ENCODE results near the gene RAB10. TPM values are rescaled to one million over a fixed set of nuclear protein-coding genes. Genes with fewer than 3 reads are reported as not detected.

Gene RAB10
- total and polyA plus RNA-seq, 9 of the 15 experiments (the other 6 are each of a cell fraction or from before 2014, with no cell fraction given), result 25.1 to 214 (median 157) TPM

DNA sequence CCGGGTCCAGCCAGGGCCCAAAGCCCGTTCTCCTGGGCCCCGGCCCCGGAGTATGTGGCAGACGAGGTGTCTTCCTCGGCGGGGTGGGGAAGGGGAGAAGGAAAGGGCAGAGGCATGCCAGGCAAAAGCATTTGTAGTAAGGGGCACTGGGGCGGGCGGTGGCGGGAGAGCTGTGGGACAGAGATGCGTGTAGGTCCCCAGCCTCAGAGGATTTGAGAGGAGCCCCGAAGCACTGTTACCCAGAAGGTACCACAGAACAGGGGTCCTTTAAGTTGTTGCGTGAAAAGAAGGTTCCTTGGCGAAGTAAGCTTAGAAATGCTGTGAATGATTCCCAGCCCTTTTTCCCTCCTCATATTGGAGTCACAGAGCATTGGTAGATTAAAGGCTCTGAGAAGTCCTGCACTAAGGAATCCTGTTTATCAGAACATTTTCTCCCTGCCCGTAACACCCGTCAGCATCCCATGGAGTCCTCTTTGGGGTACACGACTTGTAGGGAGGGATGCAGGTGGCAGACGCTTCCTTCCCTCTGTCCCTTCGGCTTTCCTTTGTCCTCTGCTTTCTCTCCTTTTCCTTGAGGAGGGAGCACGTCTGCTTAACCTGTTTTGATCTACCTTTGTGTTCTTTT is 151.5 kb downstream of the RAB10 start (continued):
- TF ChIP-seq, protein P1, sequence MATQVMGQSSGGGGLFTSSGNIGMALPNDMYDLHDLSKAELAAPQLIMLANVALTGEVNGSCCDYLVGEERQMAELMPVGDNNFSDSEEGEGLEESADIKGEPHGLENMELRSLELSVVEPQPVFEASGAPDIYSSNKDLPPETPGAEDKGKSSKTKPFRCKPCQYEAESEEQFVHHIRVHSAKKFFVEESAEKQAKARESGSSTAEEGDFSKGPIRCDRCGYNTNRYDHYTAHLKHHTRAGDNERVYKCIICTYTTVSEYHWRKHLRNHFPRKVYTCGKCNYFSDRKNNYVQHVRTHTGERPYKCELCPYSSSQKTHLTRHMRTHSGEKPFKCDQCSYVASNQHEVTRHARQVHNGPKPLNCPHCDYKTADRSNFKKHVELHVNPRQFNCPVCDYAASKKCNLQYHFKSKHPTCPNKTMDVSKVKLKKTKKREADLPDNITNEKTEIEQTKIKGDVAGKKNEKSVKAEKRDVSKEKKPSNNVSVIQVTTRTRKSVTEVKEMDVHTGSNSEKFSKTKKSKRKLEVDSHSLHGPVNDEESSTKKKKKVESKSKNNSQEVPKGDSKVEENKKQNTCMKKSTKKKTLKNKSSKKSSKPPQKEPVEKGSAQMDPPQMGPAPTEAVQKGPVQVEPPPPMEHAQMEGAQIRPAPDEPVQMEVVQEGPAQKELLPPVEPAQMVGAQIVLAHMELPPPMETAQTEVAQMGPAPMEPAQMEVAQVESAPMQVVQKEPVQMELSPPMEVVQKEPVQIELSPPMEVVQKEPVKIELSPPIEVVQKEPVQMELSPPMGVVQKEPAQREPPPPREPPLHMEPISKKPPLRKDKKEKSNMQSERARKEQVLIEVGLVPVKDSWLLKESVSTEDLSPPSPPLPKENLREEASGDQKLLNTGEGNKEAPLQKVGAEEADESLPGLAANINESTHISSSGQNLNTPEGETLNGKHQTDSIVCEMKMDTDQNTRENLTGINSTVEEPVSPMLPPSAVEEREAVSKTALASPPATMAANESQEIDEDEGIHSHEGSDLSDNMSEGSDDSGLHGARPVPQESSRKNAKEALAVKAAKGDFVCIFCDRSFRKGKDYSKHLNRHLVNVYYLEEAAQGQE (IDR thresholded peaks at IDR 0.05; ENCODE audit: borderline replicate concordance), result no peak
- TF ChIP-seq, protein P1 (CRISPR knock-in tag; IDR thresholded peaks at IDR 0.05; ENCODE audit: low read depth), result no peak
- TF ChIP-seq, protein P2, sequence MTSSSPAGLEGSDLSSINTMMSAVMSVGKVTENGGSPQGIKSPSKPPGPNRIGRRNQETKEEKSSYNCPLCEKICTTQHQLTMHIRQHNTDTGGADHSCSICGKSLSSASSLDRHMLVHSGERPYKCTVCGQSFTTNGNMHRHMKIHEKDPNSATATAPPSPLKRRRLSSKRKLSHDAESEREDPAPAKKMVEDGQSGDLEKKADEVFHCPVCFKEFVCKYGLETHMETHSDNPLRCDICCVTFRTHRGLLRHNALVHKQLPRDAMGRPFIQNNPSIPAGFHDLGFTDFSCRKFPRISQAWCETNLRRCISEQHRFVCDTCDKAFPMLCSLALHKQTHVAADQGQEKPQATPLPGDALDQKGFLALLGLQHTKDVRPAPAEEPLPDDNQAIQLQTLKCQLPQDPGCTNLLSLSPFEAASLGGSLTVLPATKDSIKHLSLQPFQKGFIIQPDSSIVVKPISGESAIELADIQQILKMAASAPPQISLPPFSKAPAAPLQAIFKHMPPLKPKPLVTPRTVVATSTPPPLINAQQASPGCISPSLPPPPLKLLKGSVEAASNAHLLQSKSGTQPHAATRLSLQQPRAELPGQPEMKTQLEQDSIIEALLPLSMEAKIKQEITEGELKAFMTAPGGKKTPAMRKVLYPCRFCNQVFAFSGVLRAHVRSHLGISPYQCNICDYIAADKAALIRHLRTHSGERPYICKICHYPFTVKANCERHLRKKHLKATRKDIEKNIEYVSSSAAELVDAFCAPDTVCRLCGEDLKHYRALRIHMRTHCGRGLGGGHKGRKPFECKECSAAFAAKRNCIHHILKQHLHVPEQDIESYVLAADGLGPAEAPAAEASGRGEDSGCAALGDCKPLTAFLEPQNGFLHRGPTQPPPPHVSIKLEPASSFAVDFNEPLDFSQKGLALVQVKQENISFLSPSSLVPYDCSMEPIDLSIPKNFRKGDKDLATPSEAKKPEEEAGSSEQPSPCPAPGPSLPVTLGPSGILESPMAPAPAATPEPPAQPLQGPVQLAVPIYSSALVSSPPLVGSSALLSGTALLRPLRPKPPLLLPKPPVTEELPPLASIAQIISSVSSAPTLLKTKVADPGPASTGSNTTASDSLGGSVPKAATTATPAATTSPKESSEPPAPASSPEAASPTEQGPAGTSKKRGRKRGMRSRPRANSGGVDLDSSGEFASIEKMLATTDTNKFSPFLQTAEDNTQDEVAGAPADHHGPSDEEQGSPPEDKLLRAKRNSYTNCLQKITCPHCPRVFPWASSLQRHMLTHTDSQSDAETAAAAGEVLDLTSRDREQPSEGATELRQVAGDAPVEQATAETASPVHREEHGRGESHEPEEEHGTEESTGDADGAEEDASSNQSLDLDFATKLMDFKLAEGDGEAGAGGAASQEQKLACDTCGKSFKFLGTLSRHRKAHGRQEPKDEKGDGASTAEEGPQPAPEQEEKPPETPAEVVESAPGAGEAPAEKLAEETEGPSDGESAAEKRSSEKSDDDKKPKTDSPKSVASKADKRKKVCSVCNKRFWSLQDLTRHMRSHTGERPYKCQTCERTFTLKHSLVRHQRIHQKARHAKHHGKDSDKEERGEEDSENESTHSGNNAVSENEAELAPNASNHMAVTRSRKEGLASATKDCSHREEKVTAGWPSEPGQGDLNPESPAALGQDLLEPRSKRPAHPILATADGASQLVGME (CRISPR knock-in tag; IDR thresholded peaks at IDR 0.05), result no peak
- TF ChIP-seq SMARCA4 (IDR thresholded peaks at IDR 0.05) (no peak), POLR2G (IDR thresholded peaks at IDR 0.05; ENCODE audit: low read depth, low read length) (no peak), ZSCAN29 (IDR thresholded peaks at IDR 0.05) (no peak), ZNF239 (CRISPR knock-in tag; IDR thresholded peaks at IDR 0.05) (peak; percentile 100), MBD2 (IDR thresholded peaks at IDR 0.05; ENCODE audit: borderline replicate concordance, low read depth) (no peak), HNRNPK (IDR thresholded peaks at IDR 0.05; ENCODE audit: low read depth, low read length, poor library complexity, severe bottlenecking) (no peak), NR3C1 (CRISPR knock-in tag; IDR thresholded peaks at IDR 0.05) (0 out of 2 replicates have a peak, but pooled peaks have one; percentile 0), BRD4 (IDR thresholded peaks at IDR 0.05) (no peak), ZKSCAN3 (CRISPR knock-in tag; IDR thresholded peaks at IDR 0.05) (no peak)
- TF ChIP-seq, protein P3, sequence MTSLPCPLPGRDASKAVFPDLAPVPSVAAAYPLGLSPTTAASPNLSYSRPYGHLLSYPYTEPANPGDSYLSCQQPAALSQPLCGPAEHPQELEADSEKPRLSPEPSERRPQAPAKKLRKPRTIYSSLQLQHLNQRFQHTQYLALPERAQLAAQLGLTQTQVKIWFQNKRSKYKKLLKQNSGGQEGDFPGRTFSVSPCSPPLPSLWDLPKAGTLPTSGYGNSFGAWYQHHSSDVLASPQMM (CRISPR knock-in tag; IDR thresholded peaks at IDR 0.05), result no peak
- TF ChIP-seq, protein P4, sequence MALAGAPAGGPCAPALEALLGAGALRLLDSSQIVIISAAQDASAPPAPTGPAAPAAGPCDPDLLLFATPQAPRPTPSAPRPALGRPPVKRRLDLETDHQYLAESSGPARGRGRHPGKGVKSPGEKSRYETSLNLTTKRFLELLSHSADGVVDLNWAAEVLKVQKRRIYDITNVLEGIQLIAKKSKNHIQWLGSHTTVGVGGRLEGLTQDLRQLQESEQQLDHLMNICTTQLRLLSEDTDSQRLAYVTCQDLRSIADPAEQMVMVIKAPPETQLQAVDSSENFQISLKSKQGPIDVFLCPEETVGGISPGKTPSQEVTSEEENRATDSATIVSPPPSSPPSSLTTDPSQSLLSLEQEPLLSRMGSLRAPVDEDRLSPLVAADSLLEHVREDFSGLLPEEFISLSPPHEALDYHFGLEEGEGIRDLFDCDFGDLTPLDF (CRISPR knock-in tag; IDR thresholded peaks at IDR 0.05), result no peak
